Stimulated activated CD4-positive, alpha-beta T cell treated with anti-CD3 and anti-CD28 coated beads, Interleukin-12 subunit alpha, Interleukin-12 subunit beta, amount 100 ng/mL, for 48 hours (primary cell): ENCODE data around the gene MILR1.
"Not testable (repeated sequence)": the region's sequence is repeated elsewhere in the genome, so short reads cannot be mapped to it uniquely, and the experiment has no call there.

Experiments used
- DNase-seq, 3 donors: peaks; one replicate each; pipeline ENCODE4 v3.0.0-alpha.2; 2020; ENCODE audit warnings: low read depth in 2 of 3, low spot score in 1 of 3

Gene MILR1

GRCh38 chr17:64426596-64426995 lies 22.3 kb upstream of the MILR1 start:
- no peak for DNase-seq

GRCh38 chr17:64428406-64428805 lies 20.5 kb upstream of the MILR1 start:
- DNase-seq: no peak

- not testable (repeated sequence) for DNase-seq
Measured at GRCh38 chr17:64430036-64430435, 18.9 kb upstream of the MILR1 start.

GRCh38 chr17:64431534-64431933 lies 17.4 kb upstream of the MILR1 start:
- DNase-seq: no peak

- no peak for DNase-seq
Measured at GRCh38 chr17:64437944-64438525, 10.9 kb upstream of the MILR1 start.

- not testable (repeated sequence) for DNase-seq
Measured at GRCh38 chr17:64439521-64439920, 9.4 kb upstream of the MILR1 start.

- no peak for DNase-seq
Measured at GRCh38 chr17:64439956-64440355, 9.0 kb upstream of the MILR1 start.

- DNase-seq: peak in 1 of 3 donors; percentile 8
Measured at GRCh38 chr17:64441772-64442540, 7.0 kb upstream of the MILR1 start.

- no peak for DNase-seq
Measured at GRCh38 chr17:64442541-64442971, 6.4 kb upstream of the MILR1 start.

GRCh38 chr17:64443086-64443760 lies 5.7 kb upstream of the MILR1 start:
- DNase-seq: no peak

GRCh38 chr17:64447526-64447925 lies 1.4 kb upstream of the MILR1 start:
- no peak for DNase-seq

GRCh38 chr17:64449545-64449944 lies 630 bp downstream of the MILR1 start:
- no peak for DNase-seq

- no peak for DNase-seq
Measured at GRCh38 chr17:64455993-64456885, 7.3 kb downstream of the MILR1 start.

GRCh38 chr17:64457156-64457555 lies 8.2 kb downstream of the MILR1 start:
- DNase-seq: no peak

GRCh38 chr17:64458756-64459155 lies 9.8 kb downstream of the MILR1 start:
- no peak for DNase-seq

- no peak for DNase-seq
Measured at GRCh38 chr17:64459284-64459747, 10.4 kb downstream of the MILR1 start.

GRCh38 chr17:64459818-64460217 lies 10.9 kb downstream of the MILR1 start:
- DNase-seq: not testable (repeated sequence)

- no peak for DNase-seq
Measured at GRCh38 chr17:64460955-64461354, 12.0 kb downstream of the MILR1 start.

GRCh38 chr17:64461788-64462187 lies 12.9 kb downstream of the MILR1 start:
- DNase-seq: no peak

GRCh38 chr17:64466019-64466735 lies 17.3 kb downstream of the MILR1 start:
- DNase-seq: no peak
